Upper lobe of left lung (tissue), 6 donors: Measurements from ENCODE around the gene HGF. TPM values are rescaled to one million over a fixed set of nuclear protein-coding genes. Genes with fewer than 3 reads are reported as not detected.

ENCODE experiments used
- ATAC-seq, 2 donors: fragments of 200-7000 bp; cut with Tn5 transposase; one replicate each; pipeline ENCODE4 v1.9.1; 2022; ENCODE audit warnings: mild to moderate bottlenecking in 2 of 2, moderate library complexity in 2 of 2; ENCODE audit not compliant: low FRiP score in 2 of 2
- DNase-seq, 2 donors: peaks; one replicate each; pipeline ENCODE4 v3.0.0-alpha.2; 2019 to 2020
- H3K27ac ChIP-seq, 4 donors: fragments of 200-600 bp; sonication (generic); one replicate each; pipeline ENCODE4 v1.5.1; 2016 to 2019
- H3K27me3 ChIP-seq, 4 donors: fragments of 200-600 bp; sonication (generic); one replicate each; pipeline ENCODE4 v1.5.1; 2017 to 2019
- H3K36me3 ChIP-seq, 4 donors: fragments of 200-600 bp; sonication (generic); one replicate each; pipeline ENCODE4 v1.5.1; 2016 to 2019
- H3K4me1 ChIP-seq, 4 donors: fragments of 200-600 bp; sonication (generic); one replicate each; pipeline ENCODE4 v1.5.1; 2018 to 2019
- H3K4me3 ChIP-seq, 4 donors: fragments of 200-600 bp; sonication (generic); one replicate each; pipeline ENCODE4 v1.5.1; 2017 to 2019; ENCODE audit warnings: mild to moderate bottlenecking in 2 of 4, moderate library complexity in 1 of 4
- H3K9me3 ChIP-seq, 4 donors: fragments of 200-600 bp; sonication (generic); one replicate each; pipeline ENCODE4 v1.5.1; 2018 to 2019
- CTCF ChIP-seq, 6 experiments: fragments of 450-650 bp in 4 of 6; fragments of 200-600 bp in 2 of 6; sonication (generic) in 2 of 6; IDR thresholded peaks; one replicate each; pipeline ENCODE4 v1.5.1; 2016 to 2019; ENCODE audit warnings: antibody characterized with exemption in 6 of 6
- EP300 ChIP-seq, 4 donors: sonication (generic); formaldehyde crosslinking; IDR thresholded peaks; one replicate each; pipeline ENCODE4 v1.5.1; 2017; ENCODE audit warnings: antibody characterized with exemption in 4 of 4, control low read depth in 2 of 4
- POLR2A ChIP-seq, 4 donors: fragments of 450-650 bp; IDR thresholded peaks; one replicate each; pipeline ENCODE4 v1.5.1; 2016 to 2017; ENCODE audit warnings: antibody characterized with exemption in 4 of 4, mild to moderate bottlenecking in 2 of 4
- POLR2AphosphoS5 ChIP-seq, 2 donors: sonication (generic); formaldehyde crosslinking; IDR thresholded peaks; one replicate each; pipeline ENCODE4 v1.5.1; 2017; ENCODE audit warnings: antibody characterized with exemption in 2 of 2
- WGBS, 2 donors: methylation state at CpG; one replicate each; pipeline ENCODE4 v1.1.5; 2017 to 2018; 5-methylcytosine and 5-hydroxymethylcytosine counted together
- total RNA-seq, 6 donors: library from RNA; depleted of rRNA in 4 of 6; stranded (reverse); fragments of >200 nt in 4 of 6; gene quantifications; one replicate each; pipeline versions ENCODE4 v1.1.0 to v1.2.1, GENCODE V29; 2016 to 2021
- donor health status: DM: no; HTN: no; CAD: no; lungs with moderate emphysema.
- donor health status: DM: no; HTN: yes; CAD: no; lungs with severe emphysema.

HGF gene
- total RNA-seq, 6 donors from 2014 or later = 8.2 to 23.1 (median 8.9) TPM

DNA sequence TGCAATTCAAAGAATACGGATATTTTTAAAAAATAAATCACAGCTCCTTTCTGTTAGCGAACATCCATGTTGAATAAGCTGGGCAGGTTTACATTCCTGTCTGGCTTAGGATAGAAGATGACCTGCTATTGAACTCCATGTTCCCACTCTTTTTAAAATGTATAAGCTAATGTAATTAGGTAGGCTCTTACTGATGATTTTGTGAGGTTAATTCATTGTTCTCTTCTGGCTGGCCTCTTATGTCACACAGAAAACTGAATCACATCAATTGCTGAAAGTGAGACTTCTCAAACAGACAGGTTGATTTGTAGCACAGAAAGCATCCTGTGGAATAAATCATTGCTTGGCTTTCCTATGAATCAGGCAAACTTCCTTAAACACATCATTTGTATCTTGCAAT is 24.2 kb downstream of the HGF start:
- Histone ChIP-seq H3K27me3 (no peaks in the 10 kb centered on the region), H3K36me3 (peaks cover 0 to 11% (median 0%) of the 10 kb centered on the region in 4 donors), H3K9me3 (no peaks in the 10 kb centered on the region), H3K27ac (no peak overlapping the region), H3K4me3 (no peak overlapping the region), H3K4me1 (no peaks in the 10 kb centered on the region)
- ATAC-seq (no peak), DNase-seq (no peak)
- WGBS, 2 donors = 89 to 94% methylated on average over 2 of the region's 2 CpGs
- no peak for TF ChIP-seq POLR2A (IDR thresholded peaks at IDR 0.05)
- no peak for TF ChIP-seq EP300 (IDR thresholded peaks at IDR 0.05)
- no peak for TF ChIP-seq POLR2AphosphoS5 (IDR thresholded peaks at IDR 0.05)
- no peak for TF ChIP-seq CTCF (IDR thresholded peaks at IDR 0.05)

DNA sequence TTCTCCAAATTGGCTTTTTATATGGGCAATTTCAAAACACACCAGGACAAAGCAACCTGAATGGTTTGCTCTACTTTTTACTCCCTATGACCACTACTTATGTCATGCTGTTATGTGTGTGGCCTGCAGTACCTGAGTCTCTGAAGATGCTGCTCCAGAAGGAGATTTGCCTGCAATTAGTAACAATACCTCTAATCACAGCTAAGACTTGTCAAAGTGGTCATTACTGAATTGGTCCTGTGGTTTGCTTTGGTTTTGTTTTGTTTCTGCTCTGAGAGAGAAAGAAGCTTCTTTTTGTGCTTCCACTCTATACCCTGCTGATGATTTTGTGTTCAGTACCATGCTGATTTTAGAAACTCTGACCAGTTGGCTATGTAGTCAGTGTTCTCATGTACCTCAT is 25.5 kb downstream of the HGF start:
- TF ChIP-seq CTCF (IDR thresholded peaks at IDR 0.05) (no peak), POLR2AphosphoS5 (IDR thresholded peaks at IDR 0.05) (no peak), EP300 (IDR thresholded peaks at IDR 0.05) (no peak), POLR2A (IDR thresholded peaks at IDR 0.05) (no peak)
- H3K9me3 ChIP-seq = no peaks in the 10 kb centered on the region
- DNase-seq (no peak), ATAC-seq (no peak)
- H3K36me3 ChIP-seq = peaks cover 0 to 16% (median 0%) of the 10 kb centered on the region in 4 donors
- no peaks in the 10 kb centered on the region for H3K4me1 ChIP-seq
- H3K4me3 ChIP-seq = no peak overlapping the region
- H3K27ac ChIP-seq = no peak overlapping the region
- no peaks in the 10 kb centered on the region for H3K27me3 ChIP-seq

DNA sequence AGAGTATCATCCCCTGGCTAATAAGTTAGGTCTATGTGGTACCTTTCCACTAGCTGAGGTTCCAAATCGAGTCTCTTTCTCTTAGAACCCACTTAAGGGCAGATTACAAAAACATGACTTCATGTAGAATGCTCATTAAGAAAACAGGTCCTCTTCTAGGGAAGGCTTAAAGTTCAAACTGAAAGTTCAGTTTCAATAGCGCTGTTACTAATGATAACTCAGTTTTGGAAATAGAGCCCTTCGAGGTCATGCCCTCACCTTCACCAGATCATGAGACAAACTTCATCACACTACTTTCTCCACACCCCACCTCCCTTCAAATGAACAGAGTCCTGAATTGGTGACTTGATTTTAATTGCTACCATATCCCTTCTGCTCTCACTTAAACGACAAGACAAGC is 26.2 kb downstream of the HGF start:
- H3K4me3 ChIP-seq = no peak overlapping the region
- no peaks in the 10 kb centered on the region for H3K9me3 ChIP-seq
- H3K4me1 ChIP-seq = no peaks in the 10 kb centered on the region
- no peak overlapping the region for H3K27ac ChIP-seq
- DNase-seq (no peak), ATAC-seq (no peak)
- TF ChIP-seq EP300 (IDR thresholded peaks at IDR 0.05) (no peak), POLR2A (IDR thresholded peaks at IDR 0.05) (no peak), CTCF (IDR thresholded peaks at IDR 0.05) (no peak), POLR2AphosphoS5 (IDR thresholded peaks at IDR 0.05) (no peak)
- H3K36me3 ChIP-seq = peaks cover 0 to 16% (median 0%) of the 10 kb centered on the region in 4 donors
- H3K27me3 ChIP-seq = no peaks in the 10 kb centered on the region
- 85 to 92% methylated on average over 4 of the region's 4 CpGs for WGBS, 2 donors

GRCh38 chr7:81743201-81743600 is 26.6 kb downstream of the HGF start:
- no peaks in the 10 kb centered on the region for H3K27me3 ChIP-seq
- no peak for ATAC-seq
- WGBS, 2 donors = 82 to 85% methylated on average over 9 of the region's 9 CpGs
- no peaks in the 10 kb centered on the region for H3K9me3 ChIP-seq
- H3K27ac ChIP-seq = no peak overlapping the region
- peaks cover 0 to 16% (median 0%) of the 10 kb centered on the region in 4 donors for H3K36me3 ChIP-seq
- H3K4me3 ChIP-seq = no peak overlapping the region
- H3K4me1 ChIP-seq = no peaks in the 10 kb centered on the region
- DNase-seq = no peak
- no peak for TF ChIP-seq POLR2AphosphoS5 (IDR thresholded peaks at IDR 0.05)
- TF ChIP-seq POLR2A (IDR thresholded peaks at IDR 0.05) = no peak
- no peak for TF ChIP-seq CTCF (IDR thresholded peaks at IDR 0.05)
- no peak for TF ChIP-seq EP300 (IDR thresholded peaks at IDR 0.05)

GRCh38 chr7:81740403-81740802 is 29.4 kb downstream of the HGF start:
- no peak overlapping the region for H3K4me3 ChIP-seq
- H3K4me1 ChIP-seq = no peaks in the 10 kb centered on the region
- H3K27me3 ChIP-seq = no peaks in the 10 kb centered on the region
- peaks cover 0 to 16% (median 0%) of the 10 kb centered on the region in 4 donors for H3K36me3 ChIP-seq
- ATAC-seq (no peak), DNase-seq (no peak)
- TF ChIP-seq POLR2AphosphoS5 (IDR thresholded peaks at IDR 0.05) (no peak), POLR2A (IDR thresholded peaks at IDR 0.05) (no peak), EP300 (IDR thresholded peaks at IDR 0.05) (no peak), CTCF (IDR thresholded peaks at IDR 0.05) (no peak)
- H3K9me3 ChIP-seq = no peaks in the 10 kb centered on the region
- H3K27ac ChIP-seq = no peak overlapping the region
